ES-I3 (cell line): ENCODE data around the gene WDR43.

ENCODE experiments used
- H3K36me3 ChIP-seq: 2 replicates; pipeline ENCODE4 v1.6.1; 2013; ENCODE audit warnings: mild to moderate bottlenecking, low read length, control low read depth, moderate library complexity; ENCODE audit not compliant: insufficient read depth
- H3K4me1 ChIP-seq: 2 replicates; pipeline ENCODE4 v1.6.1; 2013; ENCODE audit warnings: mild to moderate bottlenecking, control low read depth, low read length; ENCODE audit not compliant: insufficient read depth
- H3K9ac ChIP-seq: 2 replicates; pipeline ENCODE4 v1.6.1; 2013; ENCODE audit warnings: low read depth, mild to moderate bottlenecking, low read length, moderate library complexity
- H3K9me3 ChIP-seq: 2 replicates; pipeline ENCODE4 v1.6.1; 2013; ENCODE audit warnings: mild to moderate bottlenecking, low read length, moderate library complexity; ENCODE audit not compliant: control insufficient read depth, insufficient read depth

Gene WDR43

GRCh38 chr2:28902584-28902983, 8.1 kb downstream of the WDR43 start:
- no peaks in the 10 kb centered on the region for H3K9me3 ChIP-seq
- H3K36me3 ChIP-seq = peaks cover 17% of the 10 kb centered on the region
- no peak overlapping the region for H3K9ac ChIP-seq
- H3K4me1 ChIP-seq = peaks cover 3% of the 10 kb centered on the region; the same call in 1 of the 2 replicates

GRCh38 chr2:28904295-28904694, 9.8 kb downstream of the WDR43 start:
- no peaks in the 10 kb centered on the region for H3K9me3 ChIP-seq

GRCh38 chr2:28904802-28905457, 10.5 kb downstream of the WDR43 start:
- H3K9ac ChIP-seq = no peak overlapping the region
- H3K4me1 ChIP-seq = peaks cover under 1% of the 10 kb centered on the region; the same call in 1 of the 2 replicates
- H3K9me3 ChIP-seq = no peaks in the 10 kb centered on the region
- peaks cover 30% of the 10 kb centered on the region for H3K36me3 ChIP-seq

More at GRCh38 chr2:28904295-28904694, 9.8 kb downstream of the WDR43 start:
- Histone ChIP-seq H3K9ac (no peak overlapping the region), H3K4me1 (peaks cover 3% of the 10 kb centered on the region; the same call in 1 of the 2 replicates), H3K36me3 (peaks cover 26% of the 10 kb centered on the region)

- no peaks in the 10 kb centered on the region for H3K4me1 ChIP-seq
- H3K36me3 ChIP-seq = peaks cover 34% of the 10 kb centered on the region
- no peak overlapping the region for H3K9ac ChIP-seq
- H3K9me3 ChIP-seq = no peaks in the 10 kb centered on the region
Measured at GRCh38 chr2:28905533-28905932, 11.1 kb downstream of the WDR43 start.

- Histone ChIP-seq H3K4me1 (no peaks in the 10 kb centered on the region), H3K36me3 (peaks cover 34% of the 10 kb centered on the region), H3K9ac (no peak overlapping the region), H3K9me3 (no peaks in the 10 kb centered on the region)
Measured at GRCh38 chr2:28906376-28906775, 11.9 kb downstream of the WDR43 start.

GRCh38 chr2:28906821-28907220, 12.4 kb downstream of the WDR43 start:
- no peaks in the 10 kb centered on the region for H3K9me3 ChIP-seq
- H3K4me1 ChIP-seq = no peaks in the 10 kb centered on the region
- peaks cover 38% of the 10 kb centered on the region for H3K36me3 ChIP-seq
- H3K9ac ChIP-seq = no peak overlapping the region

GRCh38 chr2:28908172-28908571, 13.7 kb downstream of the WDR43 start:
- Histone ChIP-seq H3K36me3 (peaks cover 41% of the 10 kb centered on the region), H3K9ac (no peak overlapping the region), H3K4me1 (no peaks in the 10 kb centered on the region), H3K9me3 (no peaks in the 10 kb centered on the region)

- Histone ChIP-seq H3K9ac (no peak overlapping the region), H3K4me1 (no peaks in the 10 kb centered on the region), H3K36me3 (peaks cover 45% of the 10 kb centered on the region), H3K9me3 (no peaks in the 10 kb centered on the region)
Measured at GRCh38 chr2:28909655-28910353, 15.3 kb downstream of the WDR43 start.

GRCh38 chr2:28915939-28916338, 21.5 kb downstream of the WDR43 start:
- Histone ChIP-seq H3K9me3 (no peaks in the 10 kb centered on the region), H3K4me1 (no peaks in the 10 kb centered on the region), H3K36me3 (peaks cover 28% of the 10 kb centered on the region)

GRCh38 chr2:28926847-28927246, 32.4 kb downstream of the WDR43 start:
- Histone ChIP-seq H3K36me3 (peaks cover 72% of the 10 kb centered on the region), H3K9ac (no peak overlapping the region)

More at GRCh38 chr2:28915939-28916338, 21.5 kb downstream of the WDR43 start:
- no peak overlapping the region for H3K9ac ChIP-seq

GRCh38 chr2:28927469-28927868, 33.0 kb downstream of the WDR43 start:
- Histone ChIP-seq H3K4me1 (no peaks in the 10 kb centered on the region), H3K36me3 (peaks cover 72% of the 10 kb centered on the region)

More at GRCh38 chr2:28926847-28927246, 32.4 kb downstream of the WDR43 start:
- H3K4me1 ChIP-seq = no peaks in the 10 kb centered on the region
- no peaks in the 10 kb centered on the region for H3K9me3 ChIP-seq

GRCh38 chr2:28927878-28928277, 33.4 kb downstream of the WDR43 start:
- no peaks in the 10 kb centered on the region for H3K9me3 ChIP-seq
- H3K4me1 ChIP-seq = no peaks in the 10 kb centered on the region
- H3K36me3 ChIP-seq = peaks cover 68% of the 10 kb centered on the region
- no peak overlapping the region for H3K9ac ChIP-seq

More at GRCh38 chr2:28927469-28927868, 33.0 kb downstream of the WDR43 start:
- no peaks in the 10 kb centered on the region for H3K9me3 ChIP-seq
- no peak overlapping the region for H3K9ac ChIP-seq

GRCh38 chr2:28929581-28929980, 35.1 kb downstream of the WDR43 start:
- Histone ChIP-seq H3K4me1 (no peaks in the 10 kb centered on the region), H3K9ac (no peak overlapping the region), H3K36me3 (peaks cover 54% of the 10 kb centered on the region), H3K9me3 (no peaks in the 10 kb centered on the region)

- no peak overlapping the region for H3K9ac ChIP-seq
- H3K9me3 ChIP-seq = no peaks in the 10 kb centered on the region
- H3K36me3 ChIP-seq = peaks cover 51% of the 10 kb centered on the region
- H3K4me1 ChIP-seq = no peaks in the 10 kb centered on the region
Measured at GRCh38 chr2:28930205-28930604, 35.7 kb downstream of the WDR43 start.

GRCh38 chr2:28934769-28935168, 40.3 kb downstream of the WDR43 start:
- Histone ChIP-seq H3K36me3 (peaks cover 32% of the 10 kb centered on the region), H3K9ac (no peak overlapping the region), H3K9me3 (no peaks in the 10 kb centered on the region), H3K4me1 (no peaks in the 10 kb centered on the region)
